GF-D8 (cell line): ENCODE results near the gene CDNF.
A peak's percentile ranks its signal among the peaks of the same experiment; 100 is the strongest.

Source experiments
- DNase-seq: peaks from one replicate; lab custom pipeline; 2025; lab: John Stamatoyannopoulos, UW

Gene CDNF

DNA sequence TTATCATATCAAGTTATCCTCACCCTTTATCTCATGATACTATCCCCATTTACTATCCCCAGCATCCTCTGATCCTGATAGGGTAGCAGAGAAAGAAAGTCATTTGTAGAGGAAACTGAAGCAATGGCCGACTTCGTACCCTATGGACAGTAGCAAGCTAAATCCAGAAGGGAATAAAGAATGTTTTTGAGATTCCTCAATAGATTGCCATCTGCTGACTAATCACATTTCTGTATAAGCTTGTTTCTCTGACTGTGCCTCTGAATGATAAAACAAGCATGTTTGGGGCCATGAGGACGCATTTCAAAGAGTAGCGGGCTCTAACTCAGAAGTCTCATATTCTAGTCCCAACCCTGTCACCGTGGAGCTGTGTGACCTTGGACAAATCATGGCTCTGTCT lies 49.9 kb downstream of the CDNF start:
- no peak for DNase-seq

DNA sequence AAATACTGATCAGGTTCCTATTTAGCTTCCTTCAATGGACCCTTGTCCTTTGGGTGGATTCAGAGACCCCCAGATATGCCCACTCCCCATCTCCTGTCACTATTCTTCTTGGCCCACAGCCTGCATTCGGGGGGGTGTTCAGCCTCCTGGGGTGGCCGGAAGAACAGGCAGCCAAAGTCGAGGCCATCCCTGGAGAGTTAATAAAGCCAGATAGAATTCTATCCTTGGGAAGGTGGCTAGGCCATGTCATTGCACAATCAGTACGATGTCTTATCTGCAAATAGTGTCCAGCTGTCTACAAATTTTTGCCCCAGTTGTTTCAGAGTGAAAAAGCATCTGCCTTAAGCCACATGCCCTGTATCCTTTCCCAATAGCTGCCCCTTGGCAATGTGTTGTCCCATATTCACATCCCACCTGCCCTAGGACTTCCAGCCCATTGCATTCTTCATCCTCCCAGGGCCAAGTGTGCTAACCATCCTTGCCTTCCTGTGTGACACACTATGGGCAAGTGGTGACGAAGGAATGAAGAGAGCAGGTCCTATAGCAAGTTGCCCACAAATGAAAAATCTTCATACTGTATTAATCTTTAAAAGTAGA lies 53.3 kb downstream of the CDNF start:
- DNase-seq = no peak

DNA sequence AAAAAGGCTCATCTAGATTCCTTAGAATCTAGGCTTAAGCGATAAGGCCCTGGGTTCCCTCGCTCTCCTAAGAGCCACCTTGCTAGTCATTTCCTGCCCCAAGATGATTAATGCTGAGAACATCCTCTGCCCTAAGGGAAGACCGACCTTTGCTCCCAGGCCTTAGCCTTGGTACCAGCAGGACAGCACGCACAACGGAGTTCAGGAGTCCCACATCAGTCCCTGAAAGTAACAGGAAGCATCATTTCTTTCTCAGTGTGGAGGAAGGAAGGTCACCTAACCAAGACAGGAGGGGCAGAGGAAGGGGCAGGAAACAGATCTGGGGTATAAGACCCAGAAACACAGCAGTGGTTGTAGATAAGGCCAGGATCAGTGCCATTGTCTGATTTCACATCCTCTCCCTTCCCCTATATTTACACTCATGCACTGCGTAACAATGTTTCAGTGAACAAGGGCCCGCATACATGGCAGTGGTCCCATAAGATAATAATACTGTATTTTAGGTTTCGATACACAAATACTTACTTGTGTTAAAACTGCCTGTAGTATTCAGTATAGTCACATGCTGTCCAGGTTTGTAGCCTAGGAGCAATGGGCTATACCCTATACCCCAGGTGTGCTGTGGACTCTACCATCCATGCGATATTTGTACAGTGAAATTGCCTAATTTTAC lies 55.0 kb downstream of the CDNF start:
- DNase-seq = peak; percentile 52

GRCh38 chr10:14781763-14782162 lies 56.1 kb downstream of the CDNF start:
- DNase-seq = peak; percentile 6

GRCh38 chr10:14779001-14779651 lies 58.7 kb downstream of the CDNF start:
- no peak for DNase-seq

GRCh38 chr10:14776546-14776945 lies 61.3 kb downstream of the CDNF start:
- DNase-seq = no peak

- DNase-seq = no peak
These were observed 62.2 kb downstream of the CDNF start for GRCh38 chr10:14775656-14776055.

DNA sequence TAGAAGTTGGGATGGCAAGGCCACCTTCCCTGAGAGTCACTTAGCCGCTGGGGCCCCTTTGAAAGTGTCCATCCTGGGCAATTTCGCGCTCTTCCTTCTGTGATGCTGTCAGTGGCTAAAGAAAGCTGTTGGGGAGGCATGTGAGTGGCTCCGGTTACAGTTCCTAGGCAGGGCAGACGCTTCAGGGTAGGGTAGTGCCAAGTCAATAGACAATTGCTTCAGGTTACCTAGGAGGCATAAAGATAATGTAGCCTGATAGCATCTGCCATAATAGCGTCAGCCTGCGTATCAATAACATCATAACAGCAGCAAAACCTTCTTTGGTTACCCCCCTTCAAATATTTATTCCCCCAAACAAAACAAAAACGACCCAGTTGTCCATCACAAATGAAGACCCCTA lies 63.0 kb downstream of the CDNF start, which contains the start of gene FAM107B:
Gene FAM107B, minus strand, starts transcription at position 101 of the 400 bp plus-strand sequence. CDS start 234 bp downstream, outside the sequence.
- no peak for DNase-seq

GRCh38 chr10:14774214-14774580 lies 63.6 kb downstream of the CDNF start:
- DNase-seq = no peak

DNA sequence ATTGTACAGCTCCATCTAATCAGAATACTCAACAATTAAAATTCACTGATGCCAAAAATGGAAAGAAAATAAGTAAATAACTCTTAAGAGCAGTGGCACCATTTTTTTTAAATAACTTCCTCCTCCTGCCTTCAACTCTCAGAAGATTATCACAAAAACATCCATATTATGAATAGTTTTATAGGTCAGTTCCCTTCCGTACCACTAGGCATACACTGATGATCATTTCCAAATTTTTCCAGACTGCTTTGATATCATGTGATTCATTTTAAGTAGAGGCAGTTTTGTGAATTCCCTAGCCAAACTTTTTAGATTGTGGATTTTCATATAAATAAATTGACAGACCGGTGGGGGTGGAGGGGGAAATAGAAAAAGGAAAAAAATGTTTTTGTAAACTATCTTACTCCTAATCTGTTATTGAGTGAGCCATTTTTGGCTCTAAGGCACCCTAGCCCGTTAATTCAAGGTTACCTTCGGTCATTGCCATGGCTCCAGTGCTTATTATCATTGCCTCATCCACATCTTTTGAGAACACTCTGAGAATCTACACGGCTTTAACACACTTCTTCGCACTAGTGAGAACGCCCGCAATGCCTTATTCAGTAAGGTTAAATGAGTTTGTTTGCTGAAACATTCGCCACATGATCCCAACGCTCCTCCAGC lies 64.2 kb downstream of the CDNF start:
- no peak for DNase-seq

GRCh38 chr10:14772399-14772798 lies 65.4 kb downstream of the CDNF start:
- DNase-seq = no peak

DNA sequence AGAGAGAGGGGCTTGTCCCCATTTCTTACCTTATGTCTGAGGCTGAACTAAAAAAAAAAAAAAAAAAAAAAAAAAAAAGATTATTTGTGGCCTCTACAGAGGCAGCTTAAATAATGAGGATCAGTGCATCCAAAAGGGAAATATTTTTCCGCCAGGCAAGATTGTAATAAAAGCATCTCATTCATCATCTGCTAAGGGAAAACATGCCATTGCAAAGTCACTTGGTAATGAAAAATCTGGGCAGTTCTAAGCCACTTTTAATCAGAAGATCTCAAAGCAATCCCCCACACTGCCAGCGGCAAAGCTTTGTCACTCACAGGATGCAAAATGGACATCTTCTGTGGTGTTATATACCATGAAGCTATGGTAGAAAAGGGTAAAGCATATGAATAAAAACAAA lies 66.9 kb downstream of the CDNF start:
- DNase-seq = no peak
